ENCODE data around the gene SH3BGRL3.

DNA sequence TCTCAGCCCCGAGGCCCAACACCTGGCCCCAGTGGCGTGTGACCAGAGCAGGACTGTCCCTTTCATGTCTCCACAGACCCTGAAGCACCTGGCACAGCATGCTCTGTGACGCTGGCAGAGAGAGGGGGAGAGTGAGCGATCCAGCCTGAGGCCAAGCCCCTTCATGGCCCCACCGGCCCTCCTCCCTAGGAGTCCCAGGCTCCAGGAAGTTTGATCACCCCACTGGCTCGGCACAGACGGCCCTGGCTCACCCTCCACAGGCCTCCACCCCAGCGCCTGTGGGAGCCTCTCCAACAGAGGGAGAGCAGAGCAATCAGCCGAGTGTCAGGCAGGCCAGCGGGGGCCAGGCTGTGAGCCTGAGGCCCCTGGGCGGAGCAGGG lies 11.0 kb downstream of the SH3BGRL3 start:
- TF ChIP-seq, protein P1, sequence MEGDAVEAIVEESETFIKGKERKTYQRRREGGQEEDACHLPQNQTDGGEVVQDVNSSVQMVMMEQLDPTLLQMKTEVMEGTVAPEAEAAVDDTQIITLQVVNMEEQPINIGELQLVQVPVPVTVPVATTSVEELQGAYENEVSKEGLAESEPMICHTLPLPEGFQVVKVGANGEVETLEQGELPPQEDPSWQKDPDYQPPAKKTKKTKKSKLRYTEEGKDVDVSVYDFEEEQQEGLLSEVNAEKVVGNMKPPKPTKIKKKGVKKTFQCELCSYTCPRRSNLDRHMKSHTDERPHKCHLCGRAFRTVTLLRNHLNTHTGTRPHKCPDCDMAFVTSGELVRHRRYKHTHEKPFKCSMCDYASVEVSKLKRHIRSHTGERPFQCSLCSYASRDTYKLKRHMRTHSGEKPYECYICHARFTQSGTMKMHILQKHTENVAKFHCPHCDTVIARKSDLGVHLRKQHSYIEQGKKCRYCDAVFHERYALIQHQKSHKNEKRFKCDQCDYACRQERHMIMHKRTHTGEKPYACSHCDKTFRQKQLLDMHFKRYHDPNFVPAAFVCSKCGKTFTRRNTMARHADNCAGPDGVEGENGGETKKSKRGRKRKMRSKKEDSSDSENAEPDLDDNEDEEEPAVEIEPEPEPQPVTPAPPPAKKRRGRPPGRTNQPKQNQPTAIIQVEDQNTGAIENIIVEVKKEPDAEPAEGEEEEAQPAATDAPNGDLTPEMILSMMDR (IDR thresholded peaks at IDR 0.05), result no peak
- TF ChIP-seq POLR2A (IDR thresholded peaks at IDR 0.05) (no peak), EP300 (IDR thresholded peaks at IDR 0.05) (no peak)
